HEK293 (cell line): ENCODE data around the gene SP2.

Experiments
- SP2 ChIP-seq: fragments of 450-650 bp; formaldehyde crosslinking; IDR thresholded peaks from 2 replicates; pipeline ENCODE4 v1.5.1; 2016; ENCODE audit warnings: missing biosample characterization, missing genetic modification characterization
- TF ChIP-seq, protein P1 (sequence below): fragments of 450-650 bp; formaldehyde crosslinking; IDR thresholded peaks from 2 replicates; pipeline ENCODE4 v1.5.1; 2016; ENCODE audit warnings: missing biosample characterization, missing genetic modification characterization

DNA sequence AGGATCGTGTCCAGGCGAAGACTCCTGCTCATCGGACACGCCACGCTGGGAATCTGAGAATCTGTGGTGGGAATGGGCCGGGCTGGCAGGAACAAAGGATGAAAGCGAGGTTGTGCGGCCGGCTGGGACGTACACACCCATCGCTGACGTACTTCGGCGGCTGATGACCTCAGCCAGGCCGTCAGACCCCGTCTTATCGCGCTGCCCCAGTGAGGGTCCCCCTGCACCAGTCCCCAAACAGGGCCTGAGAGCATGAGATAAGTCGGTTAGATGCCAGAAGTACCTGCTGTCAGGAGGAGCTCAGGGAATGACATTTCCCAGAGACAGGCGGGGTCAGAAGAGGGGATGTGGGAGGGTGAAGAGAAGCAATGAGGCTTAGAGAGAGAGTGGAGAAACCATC, 29.1 kb upstream of the SP2 start:
- no peak for TF ChIP-seq SP2 (tag by site-specific recombination)
- TF ChIP-seq, protein P1, sequence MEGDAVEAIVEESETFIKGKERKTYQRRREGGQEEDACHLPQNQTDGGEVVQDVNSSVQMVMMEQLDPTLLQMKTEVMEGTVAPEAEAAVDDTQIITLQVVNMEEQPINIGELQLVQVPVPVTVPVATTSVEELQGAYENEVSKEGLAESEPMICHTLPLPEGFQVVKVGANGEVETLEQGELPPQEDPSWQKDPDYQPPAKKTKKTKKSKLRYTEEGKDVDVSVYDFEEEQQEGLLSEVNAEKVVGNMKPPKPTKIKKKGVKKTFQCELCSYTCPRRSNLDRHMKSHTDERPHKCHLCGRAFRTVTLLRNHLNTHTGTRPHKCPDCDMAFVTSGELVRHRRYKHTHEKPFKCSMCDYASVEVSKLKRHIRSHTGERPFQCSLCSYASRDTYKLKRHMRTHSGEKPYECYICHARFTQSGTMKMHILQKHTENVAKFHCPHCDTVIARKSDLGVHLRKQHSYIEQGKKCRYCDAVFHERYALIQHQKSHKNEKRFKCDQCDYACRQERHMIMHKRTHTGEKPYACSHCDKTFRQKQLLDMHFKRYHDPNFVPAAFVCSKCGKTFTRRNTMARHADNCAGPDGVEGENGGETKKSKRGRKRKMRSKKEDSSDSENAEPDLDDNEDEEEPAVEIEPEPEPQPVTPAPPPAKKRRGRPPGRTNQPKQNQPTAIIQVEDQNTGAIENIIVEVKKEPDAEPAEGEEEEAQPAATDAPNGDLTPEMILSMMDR (tag by site-specific recombination): no peak
